Lower lobe of right lung (tissue), 1 donor: Measurements from ENCODE around the gene ACAP1. TPM values are rescaled to one million over a fixed set of nuclear protein-coding genes. Genes with fewer than 3 reads are reported as not detected.

Experiments used
- total RNA-seq: library from RNA; stranded (reverse); fragmentation: NEBNext Ultra II Directional; extraction: Animal tissue kit (Norgen Biotek cat#: 25700); gene quantifications from one replicate; pipeline ENCODE4 v1.2.1, GENCODE V29; 2021
- donor health status: DM: no; HTN: yes; CAD: no; lungs with severe emphysema.

The ACAP1 gene
- total RNA-seq, 1 donor from 2014 or later, result 26.5 TPM

Other genes starting within 250 kb of the ACAP1 start
- 1.3 TPM for gene ASGR2, start 221.7 kb upstream of the ACAP1 start, total RNA-seq
- gene ASGR1, start 157.2 kb upstream of the ACAP1 start, total RNA-seq, result 5.1 TPM
- 29.3 TPM for gene DLG4, start 116.7 kb upstream of the ACAP1 start, total RNA-seq
- gene ACADVL, start 116.6 kb upstream of the ACAP1 start, total RNA-seq, result 576 TPM
- gene DVL2, start 102.0 kb upstream of the ACAP1 start, total RNA-seq, result 46.4 TPM
- gene PHF23, start 97.1 kb upstream of the ACAP1 start, total RNA-seq, result 33.9 TPM
- gene GABARAP, start 94.1 kb upstream of the ACAP1 start, total RNA-seq, result 587 TPM
- 140 TPM for gene CTDNEP1, start 84.8 kb upstream of the ACAP1 start, total RNA-seq
- gene ELP5, start 84.3 kb upstream of the ACAP1 start, total RNA-seq, result 33.2 TPM
- 98.7 TPM for gene CLDN7, start 74.1 kb upstream of the ACAP1 start, total RNA-seq
- 1.1 TPM for gene SLC2A4, start 54.8 kb upstream of the ACAP1 start, total RNA-seq
- 0.41 TPM for gene YBX2, start 41.9 kb upstream of the ACAP1 start, total RNA-seq
- gene EIF5A, start 28.9 kb upstream of the ACAP1 start, total RNA-seq, result 216 TPM
- gene GPS2, start 21.2 kb upstream of the ACAP1 start, total RNA-seq, result 66.6 TPM
- 35.2 TPM for gene NEURL4, start 7.2 kb upstream of the ACAP1 start, total RNA-seq
- 11.0 TPM for gene KCTD11, start 15.6 kb downstream of the ACAP1 start, total RNA-seq
- not detected for gene TMEM95, start 18.6 kb downstream of the ACAP1 start, total RNA-seq
- gene TNK1, start 44.6 kb downstream of the ACAP1 start, total RNA-seq, result 4.1 TPM
- 27.1 TPM for gene PLSCR3, start 58.0 kb downstream of the ACAP1 start, total RNA-seq
- 51.2 TPM for gene TMEM256, start 67.6 kb downstream of the ACAP1 start, total RNA-seq
- 9.5 TPM for gene NLGN2, start 71.3 kb downstream of the ACAP1 start, total RNA-seq
- gene SPEM1, start 83.8 kb downstream of the ACAP1 start, total RNA-seq, result not detected
- not detected for gene SPEM2, start 89.1 kb downstream of the ACAP1 start, total RNA-seq
- gene SPEM3, start 92.3 kb downstream of the ACAP1 start, total RNA-seq, result not detected
- gene TMEM102, start 98.9 kb downstream of the ACAP1 start, total RNA-seq, result 8.1 TPM
- gene FGF11, start 103.0 kb downstream of the ACAP1 start, total RNA-seq, result 1.2 TPM
- gene CHRNB1, start 108.5 kb downstream of the ACAP1 start, total RNA-seq, result 8.4 TPM
- gene ZBTB4, start 143.1 kb downstream of the ACAP1 start, total RNA-seq, result 79.0 TPM
- gene SLC35G6, start 144.9 kb downstream of the ACAP1 start, total RNA-seq, result not detected
- 101 TPM for gene POLR2A, start 147.8 kb downstream of the ACAP1 start, total RNA-seq
- 91.3 TPM for gene TNFSF12, start 212.5 kb downstream of the ACAP1 start, total RNA-seq
- gene TNFSF13, start 222.2 kb downstream of the ACAP1 start, total RNA-seq, result 161 TPM
- 87.0 TPM for gene SENP3, start 225.4 kb downstream of the ACAP1 start, total RNA-seq
- 667 TPM for gene CD68, start 243.1 kb downstream of the ACAP1 start, total RNA-seq
- 55.3 TPM for gene MPDU1, start 247.3 kb downstream of the ACAP1 start, total RNA-seq